ENCODE data around the gene RNF175.

RNF175 gene

DNA sequence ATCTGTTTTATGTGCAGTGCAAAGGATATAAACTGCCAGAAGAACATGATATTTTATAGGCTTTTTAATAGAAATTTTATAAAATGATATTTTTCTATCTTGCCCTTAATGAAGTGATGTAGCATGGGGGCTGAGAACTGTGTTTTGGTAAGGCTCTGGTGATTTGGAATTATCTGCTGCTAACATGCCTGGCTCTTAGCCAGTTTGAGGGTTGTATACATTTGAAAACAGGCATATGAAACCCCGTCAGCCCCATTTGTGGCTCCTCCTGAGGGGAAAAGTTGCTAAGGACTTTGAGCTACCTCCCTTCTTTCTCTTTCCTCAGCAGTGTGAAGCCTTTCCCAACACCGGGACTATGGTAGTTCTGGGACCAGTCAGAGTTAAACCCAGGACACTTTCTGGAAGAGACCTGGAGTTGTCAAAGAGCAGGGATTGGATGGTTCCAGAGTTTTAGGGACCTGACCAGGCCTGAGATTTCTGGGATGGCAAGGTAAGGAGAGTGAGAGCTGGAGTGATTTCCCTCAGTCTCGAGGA is 24.4 kb upstream of the RNF175 start:
- no peak for DNase-seq

GRCh38 chr4:153782581-153782980 is 22.8 kb upstream of the RNF175 start:
- no peak for DNase-seq

DNA sequence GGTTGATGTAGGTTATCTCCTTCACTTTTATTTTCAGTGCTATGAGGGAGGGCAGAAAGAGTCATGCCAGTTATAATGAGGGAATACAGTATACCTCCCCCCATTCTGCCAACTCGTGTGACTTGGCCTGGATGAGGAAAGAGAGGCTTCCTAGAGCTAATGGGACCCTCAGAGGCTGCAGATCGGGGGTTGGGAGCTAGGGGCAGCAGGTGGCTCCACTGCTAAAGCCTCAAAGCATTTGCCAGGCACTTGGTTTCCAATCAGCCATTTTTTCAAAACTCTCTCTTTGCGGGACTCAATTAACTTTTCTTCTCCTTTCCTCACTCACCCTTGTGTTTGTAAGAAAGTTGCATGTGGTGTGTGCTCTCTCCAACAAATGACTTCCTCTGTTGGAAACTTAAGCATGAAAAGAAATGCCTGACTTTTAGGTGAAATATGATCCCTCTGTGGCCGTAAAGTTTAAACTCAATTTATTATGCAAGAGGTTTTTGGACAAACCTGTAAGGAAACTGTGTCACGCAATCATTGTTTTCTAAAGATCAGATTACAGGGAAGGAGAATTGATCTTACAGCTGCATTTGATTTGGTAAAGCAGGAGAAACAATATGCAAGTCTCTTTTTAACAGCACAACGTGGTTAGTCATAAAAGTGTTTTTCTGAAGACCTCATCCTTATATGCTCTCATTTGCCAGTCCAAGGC is 22.0 kb upstream of the RNF175 start:
- DNase-seq = no peak

DNA sequence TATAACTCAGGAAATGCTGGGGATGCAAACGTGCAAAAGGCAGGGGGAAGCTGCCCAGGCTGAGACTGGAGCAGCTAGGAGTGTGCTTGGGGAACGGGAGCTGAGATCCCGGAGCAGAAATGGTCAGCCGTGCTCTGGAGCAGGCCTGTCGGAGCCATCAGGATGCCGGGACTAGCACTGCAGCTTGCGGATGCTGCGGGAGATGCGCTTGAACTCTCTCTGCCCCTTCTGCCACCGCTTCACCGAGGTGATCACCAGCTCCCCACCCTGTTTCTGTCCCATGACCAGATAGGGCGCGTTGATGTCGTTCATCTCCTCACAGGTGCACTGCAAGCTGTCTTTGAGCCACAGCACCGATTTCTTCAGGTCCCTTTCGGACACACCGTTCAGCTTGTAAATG is 21.5 kb upstream of the RNF175 start:
- no peak for DNase-seq

DNA sequence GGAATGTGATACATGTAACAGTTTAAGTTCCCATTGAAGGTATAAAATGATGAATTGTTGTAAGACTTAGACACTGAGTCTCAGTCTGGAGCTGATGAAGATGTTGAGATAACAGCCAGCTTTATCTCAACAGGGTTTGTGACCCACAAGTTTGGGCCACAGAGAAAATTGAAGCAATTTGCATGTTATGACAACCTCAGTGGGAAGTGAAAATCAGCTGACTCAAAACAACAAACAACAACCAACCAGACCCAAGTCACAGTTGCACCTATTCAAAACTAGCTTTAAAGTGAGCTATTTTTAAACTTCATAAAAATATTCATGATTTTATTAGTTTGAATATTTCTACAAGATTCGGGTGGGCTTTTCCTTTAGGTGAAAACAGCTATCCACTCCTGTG is 21.1 kb upstream of the RNF175 start:
- DNase-seq = no peak

DNA sequence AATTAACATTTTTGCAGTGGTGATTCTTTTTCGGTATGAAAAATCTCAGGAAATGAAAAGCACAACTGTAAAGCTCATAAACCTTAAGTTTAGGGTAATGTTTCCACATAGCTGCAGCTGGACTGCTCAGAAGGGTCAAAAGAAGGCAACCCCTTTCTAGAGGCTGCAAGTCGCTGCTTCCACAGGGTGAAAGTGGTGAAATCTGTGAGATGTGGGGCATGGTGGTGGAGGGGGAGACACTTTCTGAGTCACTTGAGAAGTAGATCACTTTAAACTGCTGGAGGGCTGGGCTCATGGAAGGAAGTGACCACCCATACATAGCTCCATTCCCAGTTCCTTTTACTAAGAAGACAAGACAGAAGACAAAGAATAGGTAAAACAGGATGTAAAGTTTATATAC is 20.4 kb upstream of the RNF175 start:
- DNase-seq = no peak

GRCh38 chr4:153778383-153778782 is 18.6 kb upstream of the RNF175 start:
- no peak for DNase-seq

DNA sequence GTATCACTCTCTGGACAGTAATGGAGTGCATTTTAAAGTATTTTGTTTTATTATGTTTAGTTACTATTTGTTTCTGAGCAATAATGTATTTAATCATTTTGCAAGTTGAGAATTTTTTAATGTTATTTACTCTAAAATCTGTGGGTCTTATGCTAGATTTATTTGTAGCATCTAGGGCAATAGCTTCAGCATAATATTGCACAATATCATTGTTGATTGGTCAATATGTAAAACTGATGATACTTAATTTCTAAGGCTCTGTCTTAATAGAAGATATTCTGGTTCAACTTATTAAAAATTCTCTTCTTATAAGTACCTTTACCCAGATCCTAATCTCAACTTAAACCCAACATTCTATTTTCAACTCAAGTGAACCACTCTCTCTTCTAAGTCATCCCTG is 17.6 kb upstream of the RNF175 start:
- DNase-seq = no peak

DNA sequence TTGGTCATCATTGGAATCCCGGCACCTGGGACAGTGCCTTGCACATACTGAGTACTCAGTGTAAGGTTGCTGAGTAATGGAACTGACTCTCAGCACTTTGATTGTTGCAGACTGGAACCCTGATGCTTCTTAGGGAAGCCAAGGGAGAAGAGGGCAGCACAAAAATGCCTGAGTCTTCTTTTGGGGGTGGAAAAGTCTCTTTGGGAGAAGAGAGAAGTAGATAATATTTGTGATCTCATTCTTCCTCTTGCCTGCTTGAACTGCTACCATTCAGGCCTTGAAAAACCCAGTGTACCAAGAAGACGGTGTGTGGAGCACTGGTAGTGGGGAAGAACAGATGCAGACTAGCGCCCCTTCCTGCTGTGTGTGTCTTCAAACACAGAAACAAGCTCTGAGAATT is 16.8 kb upstream of the RNF175 start:
- DNase-seq = no peak

GRCh38 chr4:153773236-153773690 is 13.4 kb upstream of the RNF175 start:
- DNase-seq = no peak

DNA sequence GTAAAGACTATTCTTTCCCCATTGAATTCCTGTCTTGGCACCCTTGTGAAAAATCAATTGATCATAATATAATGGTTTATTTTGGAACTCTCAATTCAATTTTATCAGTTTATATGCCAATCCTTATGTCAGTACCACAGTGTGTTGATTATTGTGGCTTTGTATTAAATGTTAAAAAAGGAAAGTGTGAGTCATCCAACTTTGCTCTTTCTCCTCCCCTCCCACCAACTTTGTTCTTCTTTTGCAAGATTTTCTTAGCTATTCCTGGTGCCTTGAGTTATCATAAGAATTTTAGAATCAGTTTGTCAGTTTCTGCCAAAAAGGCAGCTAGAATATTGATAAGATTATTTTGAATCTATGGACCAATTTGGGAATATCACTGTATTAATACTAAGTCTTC is 11.2 kb upstream of the RNF175 start:
- DNase-seq = no peak

- DNase-seq = no peak
Observed at GRCh38 chr4:153766758-153767157, 6.9 kb upstream of the RNF175 start.

DNA sequence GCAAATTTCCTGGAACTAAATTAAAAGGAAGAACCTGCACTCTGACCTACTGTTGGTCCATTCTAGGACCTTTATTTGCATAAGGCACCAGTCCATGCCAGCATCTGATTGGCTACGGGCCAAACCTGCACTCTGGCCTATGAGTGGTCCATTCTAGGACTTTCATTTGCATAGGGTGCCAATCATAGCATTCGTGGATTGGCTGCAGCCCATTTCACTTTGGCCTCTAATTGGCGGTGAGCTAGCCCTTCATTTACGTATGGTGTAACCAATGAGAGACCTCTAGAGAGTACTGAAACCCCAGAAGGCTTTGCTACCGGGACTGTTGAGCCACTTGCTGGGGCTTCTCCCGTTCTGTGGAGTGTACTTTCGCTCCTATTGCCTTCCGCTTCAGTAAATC is 6.1 kb upstream of the RNF175 start:
- DNase-seq = no peak

DNA sequence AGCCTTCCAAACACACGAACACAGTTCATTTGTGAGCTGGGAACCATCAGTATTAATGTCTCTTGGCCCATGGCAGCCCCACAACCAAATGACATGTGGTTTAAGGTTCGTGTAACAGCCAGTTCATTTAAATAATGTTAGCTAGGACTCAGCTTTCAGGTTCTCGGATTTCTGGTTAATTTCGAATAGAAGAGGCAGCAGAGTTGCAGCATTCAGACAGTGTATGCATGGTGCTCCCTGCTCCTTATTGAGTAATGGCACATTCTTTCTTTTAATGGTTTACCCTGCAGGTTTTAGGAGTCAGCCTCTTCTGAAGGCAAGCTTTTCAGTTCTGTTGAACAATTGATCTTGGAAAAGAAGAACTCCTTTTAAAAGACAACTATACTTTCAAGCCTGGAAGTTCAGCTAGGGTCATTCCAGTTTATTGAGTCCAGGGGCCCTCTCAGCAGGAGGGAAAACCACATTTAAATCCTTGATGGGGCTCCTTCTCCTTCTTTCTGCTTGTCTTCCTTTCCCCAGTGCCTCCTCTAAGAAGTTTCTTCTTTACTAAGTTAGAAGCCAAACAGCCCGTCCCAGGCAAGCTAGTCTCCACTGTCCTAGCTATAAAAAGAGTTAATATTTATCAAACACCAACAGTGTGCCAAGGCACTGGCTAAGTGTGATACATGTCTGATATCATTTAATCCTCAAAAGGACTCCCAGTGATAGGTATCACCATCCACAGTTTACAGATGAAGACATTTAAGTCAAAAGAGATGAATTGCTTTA is 5.0 kb upstream of the RNF175 start:
- no peak for DNase-seq

- DNase-seq = no peak
Observed at GRCh38 chr4:153763404-153763803, 3.6 kb upstream of the RNF175 start.

DNA sequence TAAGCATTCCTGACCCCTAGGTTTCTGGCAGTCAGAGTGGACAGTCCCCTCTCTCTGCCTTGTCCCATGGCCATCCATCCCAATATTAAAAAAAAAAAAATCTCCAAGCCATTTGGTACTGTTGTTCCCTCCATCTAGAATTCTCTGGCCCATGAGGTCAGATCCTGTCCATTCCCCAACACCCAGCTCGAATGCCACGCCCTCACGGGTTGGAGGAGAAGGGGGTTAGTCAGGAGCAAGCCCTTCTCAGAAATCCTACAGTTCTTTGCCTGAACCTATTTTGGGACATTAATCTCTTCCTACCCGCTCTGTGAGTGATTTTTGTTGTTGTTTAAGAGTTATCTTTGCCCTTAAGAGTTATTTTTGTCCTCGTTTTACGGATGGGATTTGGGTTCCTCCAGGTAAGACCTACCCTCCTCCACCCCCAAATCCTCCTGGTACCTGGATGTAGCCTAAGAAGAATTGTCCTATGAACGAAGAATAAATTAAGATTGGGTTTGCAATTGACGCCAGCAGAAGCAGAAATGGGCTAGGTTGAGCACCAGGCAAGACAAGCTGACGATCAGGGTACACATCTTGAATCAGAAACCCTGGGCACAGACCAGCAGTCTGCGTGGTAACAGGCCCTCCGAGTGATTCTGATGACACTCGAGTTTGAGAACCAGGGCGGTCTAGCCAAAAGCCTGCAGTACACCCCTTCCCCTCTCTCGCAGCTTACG is 977 bp downstream of the RNF175 start:
- DNase-seq = no peak

DNA sequence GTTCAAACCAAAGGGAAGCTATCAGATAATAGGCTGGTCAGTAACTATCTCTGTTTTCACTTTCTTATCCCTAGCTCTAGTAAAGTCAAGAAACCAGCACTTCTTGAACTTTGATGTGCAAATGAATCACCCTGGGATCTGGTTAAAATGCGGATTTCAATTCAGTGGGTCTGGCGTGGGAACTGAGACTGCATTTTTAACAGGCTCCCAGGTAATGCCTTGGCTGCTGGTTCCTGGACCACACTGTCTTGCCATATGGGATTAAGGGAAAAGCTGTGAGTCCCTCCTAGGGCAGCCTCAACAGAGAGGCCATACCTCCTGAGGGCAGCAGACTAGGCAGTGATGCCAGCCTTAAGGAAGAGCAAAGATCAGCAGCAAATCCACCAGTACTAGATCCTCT is 1.7 kb downstream of the RNF175 start:
- DNase-seq = no peak

DNA sequence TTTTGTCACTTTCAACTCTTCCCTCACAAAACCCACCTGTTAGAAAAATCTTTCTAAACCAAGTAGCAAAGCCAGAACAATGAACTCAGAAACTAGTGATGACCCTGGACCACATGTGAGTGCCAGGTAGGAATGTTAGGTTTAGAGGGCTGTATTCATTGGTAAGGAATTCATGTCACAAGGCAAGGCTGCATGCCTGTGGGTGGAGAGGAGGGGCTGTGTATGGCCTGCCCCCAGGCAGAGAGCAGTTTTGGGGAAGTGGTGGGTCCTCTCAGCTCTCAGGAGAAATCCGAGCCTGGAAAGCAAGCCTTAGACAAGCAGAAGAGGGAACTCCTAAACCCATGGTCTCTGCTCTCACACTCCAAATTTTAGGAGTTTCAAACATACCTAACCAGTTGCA is 2.4 kb downstream of the RNF175 start:
- DNase-seq = no peak

GRCh38 chr4:153755186-153755585 is 4.6 kb downstream of the RNF175 start:
- no peak for DNase-seq

DNA sequence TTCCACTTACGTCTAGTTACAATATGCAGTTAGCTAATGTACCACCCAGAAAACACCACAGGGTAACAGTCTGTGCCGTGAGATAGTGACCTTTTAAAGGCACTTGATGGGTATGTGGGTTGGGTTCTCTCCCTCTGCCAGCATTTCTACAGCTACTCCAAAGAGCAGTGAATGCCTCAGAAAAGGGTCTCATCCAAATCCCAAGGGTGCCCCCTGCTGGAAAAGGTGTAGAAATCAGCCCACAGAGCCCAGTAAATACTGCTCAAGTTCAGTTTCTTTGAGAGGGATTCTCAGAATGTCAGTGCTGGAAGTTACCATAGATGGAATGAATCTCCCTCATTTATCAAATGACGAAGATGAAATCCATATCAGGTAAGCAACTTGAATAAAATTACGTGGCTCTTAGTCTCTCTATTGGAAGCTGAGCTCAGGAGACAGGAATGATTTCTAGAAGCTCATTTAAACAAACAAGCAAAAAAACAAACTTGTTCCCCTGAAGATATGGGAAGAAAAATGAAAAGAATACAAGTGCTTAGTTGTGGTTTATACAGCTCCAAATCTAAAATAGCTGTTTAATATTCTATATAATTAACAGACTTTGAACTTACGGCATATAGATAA is 9.5 kb downstream of the RNF175 start:
- peak; percentile 49 for DNase-seq

- no peak for DNase-seq
Observed at GRCh38 chr4:153748378-153748777, 11.4 kb downstream of the RNF175 start.

- DNase-seq = no peak
Observed at GRCh38 chr4:153747406-153747955, 12.3 kb downstream of the RNF175 start.

- no peak for DNase-seq
Observed at GRCh38 chr4:153745651-153746050, 14.2 kb downstream of the RNF175 start.
